Panc1 (cell line): ENCODE results near the gene HMCN2. TPM values are rescaled to one million over a fixed set of nuclear protein-coding genes. Genes with fewer than 3 reads are reported as not detected.

Experiments
- ATAC-seq: fragments of 200-7000 bp; cut with Tn5 transposase; 2 replicates; pipeline ENCODE4 v1.9.1; 2020; ENCODE audit warnings: mild to moderate bottlenecking, moderate library complexity
- BruUV-seq: library from RNA; stranded (reverse); fragments of 400-500 nt; replicated peaks from 2 replicates; lab custom pipeline; 2021; lab: Mats Ljungman, UMichigan
- CTCF ChIA-PET: fragments of 300-600 bp; sonication (Branson Sonifier 250); formaldehyde crosslinking; loops from one replicate; lab custom pipeline; 2022; ENCODE audit warnings: antibody characterized with exemption; lab: Charles Lee
- POLR2A ChIA-PET: fragments of 300-600 bp; sonication (Branson Sonifier 250); formaldehyde crosslinking; loops from one replicate; lab custom pipeline; 2022; ENCODE audit warnings: antibody characterized with exemption; lab: Charles Lee
- DNase-seq: peaks from one replicate; pipeline ENCODE4 v3.0.0-alpha.2; 2010; ENCODE audit warnings: low read depth, low spot score
- H3K27ac ChIP-seq: 2 replicates; pipeline ENCODE4 v1.5.1; 2011; ENCODE audit warnings: mild to moderate bottlenecking, low read length, inconsistent platforms
- H3K27me3 ChIP-seq: fragments of 200-500 bp; sonication (Bioruptor generic); 2 replicates; pipeline ENCODE4 v1.6.0; 2014; ENCODE audit warnings: low read length, inconsistent platforms; ENCODE audit not compliant: control insufficient read depth, insufficient read depth
- H3K36me3 ChIP-seq: fragments of 200-500 bp; sonication (Bioruptor generic); 2 replicates; pipeline ENCODE4 v1.5.1; 2014; ENCODE audit warnings: inconsistent platforms, mild to moderate bottlenecking, low read length, moderate library complexity; ENCODE audit not compliant: control insufficient read depth, insufficient read depth
- H3K4me1 ChIP-seq: 2 replicates; pipeline ENCODE4 v1.5.1; 2011; ENCODE audit warnings: inconsistent platforms, mild to moderate bottlenecking, low read length, moderate library complexity; ENCODE audit not compliant: control insufficient read depth, insufficient read depth
- H3K4me3 ChIP-seq, 2 experiments: 2 replicates each; pipeline ENCODE4 v1.5.1; 2011 to 2012; ENCODE audit warnings: low read depth in 2 of 2, low read length in 2 of 2, mild to moderate bottlenecking in 2 of 2, inconsistent platforms in 1 of 2, moderate library complexity in 1 of 2
- H3K9me3 ChIP-seq: fragments of 200-500 bp; sonication (Bioruptor generic); 2 replicates; pipeline ENCODE4 v1.5.1; 2014; ENCODE audit warnings: low read depth, mild to moderate bottlenecking, inconsistent platforms, low read length, moderate library complexity; ENCODE audit not compliant: control insufficient read depth, insufficient read depth
- CTCF ChIP-seq: fragments of 450-650 bp; IDR thresholded peaks from 2 replicates; pipeline ENCODE4 v1.5.1; 2017; ENCODE audit warnings: mild to moderate bottlenecking
- POLR2AphosphoS5 ChIP-seq: IDR thresholded peaks from 2 replicates; pipeline ENCODE4 v1.6.1; 2012; ENCODE audit warnings: mild to moderate bottlenecking, low read depth, low read length, moderate library complexity
- REST ChIP-seq, 2 experiments: IDR thresholded peaks; 2 replicates each; pipeline ENCODE4 v1.6.1; 2011 to 2012; ENCODE audit warnings: low read depth in 2 of 2, control low read depth in 1 of 2, low read length in 1 of 2, mild to moderate bottlenecking in 1 of 2, moderate library complexity in 1 of 2; ENCODE audit not compliant: insufficient read depth in 1 of 2
- SIN3A ChIP-seq: IDR thresholded peaks from 2 replicates; pipeline ENCODE4 v1.6.1; 2012; ENCODE audit warnings: low read depth, mild to moderate bottlenecking, low read length, moderate library complexity, borderline replicate concordance; ENCODE audit not compliant: insufficient read depth
- TCF7L2 ChIP-seq: IDR thresholded peaks from 2 replicates; pipeline ENCODE4 v1.6.1; 2011; ENCODE audit warnings: mild to moderate bottlenecking, low read depth, low read length, inconsistent platforms
- in situ Hi-C: cut with HindIII; loops from 2 replicates; pipeline ENCODE4 v1.10.0; 2016; ENCODE audit warnings: low sequenced_read_pairs, low pct_unique_long_range_greater_than_20kb
- intact Hi-C: fragments of 100-400 bp; cut with micrococcal nuclease; formaldehyde crosslinking; loops from one replicate; pipeline ENCODE4 v1.10.0; 2022; ENCODE audit not compliant: unreplicated experiment
- total RNA-seq: library from RNA; stranded (reverse); gene quantifications from one replicate; pipeline ENCODE4 v1.2.1, GENCODE V29; 2021; ENCODE audit not compliant: unreplicated experiment

Gene HMCN2
- total RNA-seq, 1 experiment from 2014 or later, result 0.05 TPM

GRCh38 chr9:130242270-130243014 is 23.1 kb upstream of the HMCN2 start:
- Histone ChIP-seq H3K9me3 (no peaks in the 10 kb centered on the region), H3K27me3 (no peaks in the 10 kb centered on the region), H3K4me3 (no peak overlapping the region), H3K4me1 (no peaks in the 10 kb centered on the region), H3K27ac (no peak overlapping the region), H3K36me3 (no peaks in the 10 kb centered on the region)
- intact Hi-C loops, result loop anchor here (5.0 to 10.0 kb wide), 2 partner anchors 135 to 172 kb away; no protein-coding TSS in a partner anchor
- BruUV-seq, result no TSS peak
- ChIA-PET POLR2A (no interaction called here), CTCF (interaction anchor here (0.5 to 0.6 kb wide), 2 partner anchors 12 to 58 kb away, joined by 3 to 6 read pairs; no protein-coding TSS in a partner anchor)
- DNase-seq, result no peak
- ATAC-seq, result peak; percentile 24
- TF ChIP-seq POLR2AphosphoS5 (no peak), REST (IDR thresholded peaks at IDR 0.05; ENCODE audit: insufficient read depth in 1 of 2, low read depth in 2 of 2, low read length in 1 of 2) (no peak), CTCF (no peak), TCF7L2 (no peak), SIN3A (no peak)
- in situ Hi-C loops, result no loop called here

- Histone ChIP-seq H3K9me3 (no peaks in the 10 kb centered on the region), H3K4me3 (peak overlapping the region in 1 of 2 experiments; percentile 26; a peak in 1 of 4 replicates), H3K27me3 (no peaks in the 10 kb centered on the region), H3K36me3 (no peaks in the 10 kb centered on the region), H3K27ac (no peak overlapping the region), H3K4me1 (no peaks in the 10 kb centered on the region)
- ChIA-PET POLR2A (no interaction called here), CTCF (interaction anchor here (0.6 kb wide), 1 partner anchor 206 kb away, joined by 8 read pairs; no protein-coding TSS in a partner anchor)
- no peak for TF ChIP-seq TCF7L2
- peak; percentile 91 for TF ChIP-seq CTCF
- no peak for TF ChIP-seq SIN3A
- BruUV-seq, result no TSS peak
- DNase-seq (no peak), ATAC-seq (peak; percentile 79)
- intact Hi-C loops (loop anchor here (5.0 to 10.0 kb wide), 2 partner anchors 136 to 172 kb away; no protein-coding TSS in a partner anchor), in situ Hi-C loops (no loop called here)
These were observed 22.3 kb upstream of the HMCN2 start for GRCh38 chr9:130243015-130243881.
